HG02884 (cell line): Measurements from ENCODE around the gene AP1S1.

ENCODE experiments used
- ATAC-seq: cut with Tn5 transposase; IDR thresholded peaks from one replicate; pipeline ENCODE4 v1.9.1; 2021; ENCODE audit warnings: mild to moderate bottlenecking, moderate library complexity; ENCODE audit not compliant: unreplicated experiment

The AP1S1 gene

DNA sequence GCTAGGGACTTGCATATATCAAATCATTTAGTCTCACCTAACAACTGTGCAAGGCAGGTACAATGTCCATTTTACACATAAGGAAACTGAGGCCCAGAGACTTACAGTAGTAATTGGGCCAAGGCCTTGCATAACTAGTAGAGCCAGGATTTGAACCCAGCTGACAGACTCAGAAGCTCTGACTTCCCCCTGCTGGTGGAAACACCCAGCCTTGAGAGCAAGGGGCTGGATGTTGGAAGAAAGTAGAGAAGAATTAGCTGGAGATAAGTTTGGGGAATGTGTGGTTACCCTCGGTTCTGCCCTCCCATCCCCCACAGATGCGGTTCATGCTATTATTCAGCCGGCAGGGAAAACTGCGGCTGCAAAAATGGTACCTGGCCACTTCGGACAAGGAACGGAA, 2.0 kb downstream of the AP1S1 start:
- no peak for ATAC-seq

DNA sequence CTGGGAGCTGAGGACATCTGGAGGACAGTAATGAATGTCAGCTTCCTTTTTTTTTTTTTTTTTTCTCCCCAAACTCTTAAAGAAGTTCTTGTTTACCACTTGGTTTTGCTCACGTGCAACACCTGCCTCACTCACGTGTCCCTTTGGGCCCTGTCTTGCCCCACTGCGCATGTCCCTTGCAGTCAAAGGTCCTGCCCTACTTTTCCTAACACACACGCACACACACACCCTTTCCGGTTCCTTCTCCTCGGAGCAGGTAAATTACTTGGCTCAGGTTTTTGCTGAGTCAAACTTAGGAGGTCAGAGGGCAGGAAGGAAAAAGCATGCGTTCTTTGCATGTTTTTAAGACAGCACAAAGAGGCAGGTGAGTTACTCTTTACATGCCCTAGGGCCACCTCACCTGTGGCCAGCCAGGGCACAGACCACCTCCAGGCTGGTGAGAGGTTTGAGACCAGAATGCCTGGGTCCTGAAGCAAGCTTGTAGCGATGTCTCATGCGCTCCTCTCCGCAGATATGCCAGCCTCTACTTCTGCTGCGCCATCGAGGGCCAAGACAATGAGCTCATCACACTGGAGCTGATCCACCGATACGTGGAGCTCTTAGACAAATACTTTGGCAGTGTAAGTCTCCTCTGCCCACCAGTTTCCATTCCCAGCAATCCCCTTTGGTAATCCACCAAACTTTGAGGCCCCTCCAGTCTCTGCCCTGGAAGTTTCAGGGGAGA, 2.8 kb downstream of the AP1S1 start:
- no peak for ATAC-seq

DNA sequence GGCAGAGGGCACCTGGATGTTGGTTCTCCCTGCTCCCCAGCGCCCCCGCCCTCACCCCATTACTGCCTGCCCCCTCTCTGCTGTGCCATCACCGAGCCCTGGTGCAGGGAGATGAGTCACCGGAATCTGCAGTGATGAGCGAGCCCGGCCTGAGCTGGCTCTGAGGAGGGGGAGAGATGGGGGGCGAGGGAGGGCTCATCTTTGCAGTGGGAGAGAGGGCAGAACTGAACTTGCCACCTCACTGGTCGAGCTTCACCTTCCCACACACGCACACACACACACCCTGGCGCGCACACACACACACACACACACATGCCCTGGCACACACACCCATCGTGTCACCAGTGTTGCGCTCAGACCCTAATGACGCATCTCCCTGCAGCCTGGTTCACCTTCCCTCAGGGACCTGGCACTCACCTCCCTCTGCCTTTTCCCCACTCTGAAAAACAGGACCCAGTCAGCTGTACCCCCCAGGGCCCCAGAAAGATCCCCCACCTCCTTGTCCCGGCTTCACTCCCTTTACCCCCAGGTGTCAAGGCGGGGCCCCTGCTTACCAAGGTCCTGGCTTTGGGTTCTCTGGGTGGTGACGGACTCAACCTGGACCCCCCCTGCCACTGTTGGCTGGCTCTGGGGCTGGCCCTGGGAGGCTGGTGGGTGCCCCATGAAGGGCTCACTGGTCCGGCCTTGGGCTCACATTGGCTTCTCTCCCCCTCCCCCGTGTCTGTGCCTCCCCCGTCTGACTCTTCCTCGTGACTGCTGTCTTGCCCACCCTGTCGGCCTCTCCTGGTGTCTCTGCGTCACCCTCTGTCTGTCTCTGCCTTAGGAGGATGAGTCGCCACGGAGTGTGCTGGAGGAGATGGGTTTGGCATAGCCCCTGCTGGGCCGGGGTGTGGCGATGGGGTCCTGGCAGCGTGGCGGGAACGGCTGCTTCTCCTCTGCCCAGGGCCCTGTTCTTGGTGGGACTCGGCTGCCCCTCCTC, 5.7 kb downstream of the AP1S1 start:
- no peak for ATAC-seq

DNA sequence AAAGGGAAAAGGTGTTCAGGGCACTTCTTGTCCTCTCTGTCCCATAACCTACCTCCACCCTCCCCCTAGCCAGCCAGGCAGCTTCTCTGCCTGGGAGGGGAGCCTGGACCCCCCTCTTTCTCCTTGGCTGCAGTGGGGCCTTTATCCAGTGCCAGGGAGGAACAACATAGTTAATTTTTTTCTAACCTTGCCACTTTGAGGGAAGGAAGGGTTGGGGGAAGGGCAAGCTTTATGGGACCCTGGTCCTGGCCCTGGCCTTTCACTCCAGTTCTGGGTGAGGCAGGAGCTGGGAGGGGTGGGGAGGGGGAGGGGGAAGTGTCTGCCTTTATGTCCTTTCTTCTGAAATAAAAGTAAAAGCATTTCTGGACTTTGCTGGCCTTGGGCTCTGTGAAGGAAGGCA, 6.6 kb downstream of the AP1S1 start:
- ATAC-seq: no peak

DNA sequence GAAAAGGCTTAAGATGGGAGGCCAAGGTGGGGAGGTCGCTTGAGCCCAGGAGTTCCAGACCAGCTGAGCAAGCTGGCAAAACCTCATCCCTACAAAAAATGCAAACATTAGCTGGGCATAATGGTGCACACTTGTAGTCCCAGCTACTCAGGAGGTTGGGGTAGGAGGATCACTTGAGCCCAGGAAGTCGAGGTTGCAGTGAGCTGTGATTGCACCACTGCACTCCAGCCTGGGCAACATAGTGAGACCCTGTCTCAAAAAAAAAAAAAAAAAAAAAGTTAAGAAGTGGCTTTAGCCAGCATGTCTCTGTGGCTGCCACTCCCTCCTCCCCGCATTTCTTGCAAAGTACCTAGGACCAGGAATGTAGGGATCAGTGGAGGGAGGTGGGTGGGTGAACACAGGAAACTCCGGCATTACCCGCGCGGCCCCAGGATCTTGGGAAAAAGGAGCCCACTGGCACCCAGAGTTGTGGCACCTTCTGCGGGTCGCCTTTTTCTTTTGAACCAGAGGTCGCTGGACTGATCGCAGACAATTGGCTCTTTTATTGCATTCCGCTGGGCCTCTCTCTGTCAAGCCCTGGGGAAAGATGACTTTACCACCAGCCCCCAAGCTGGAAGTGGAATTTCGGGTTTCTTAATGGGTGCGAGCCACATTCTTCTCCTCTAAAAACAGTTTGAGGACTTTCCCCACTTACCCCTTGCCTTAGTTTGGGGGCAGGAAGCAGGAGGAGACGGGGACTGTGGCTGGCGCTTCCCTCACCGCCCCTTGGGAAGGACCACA, 7.6 kb downstream of the AP1S1 start:
- no peak for ATAC-seq

DNA sequence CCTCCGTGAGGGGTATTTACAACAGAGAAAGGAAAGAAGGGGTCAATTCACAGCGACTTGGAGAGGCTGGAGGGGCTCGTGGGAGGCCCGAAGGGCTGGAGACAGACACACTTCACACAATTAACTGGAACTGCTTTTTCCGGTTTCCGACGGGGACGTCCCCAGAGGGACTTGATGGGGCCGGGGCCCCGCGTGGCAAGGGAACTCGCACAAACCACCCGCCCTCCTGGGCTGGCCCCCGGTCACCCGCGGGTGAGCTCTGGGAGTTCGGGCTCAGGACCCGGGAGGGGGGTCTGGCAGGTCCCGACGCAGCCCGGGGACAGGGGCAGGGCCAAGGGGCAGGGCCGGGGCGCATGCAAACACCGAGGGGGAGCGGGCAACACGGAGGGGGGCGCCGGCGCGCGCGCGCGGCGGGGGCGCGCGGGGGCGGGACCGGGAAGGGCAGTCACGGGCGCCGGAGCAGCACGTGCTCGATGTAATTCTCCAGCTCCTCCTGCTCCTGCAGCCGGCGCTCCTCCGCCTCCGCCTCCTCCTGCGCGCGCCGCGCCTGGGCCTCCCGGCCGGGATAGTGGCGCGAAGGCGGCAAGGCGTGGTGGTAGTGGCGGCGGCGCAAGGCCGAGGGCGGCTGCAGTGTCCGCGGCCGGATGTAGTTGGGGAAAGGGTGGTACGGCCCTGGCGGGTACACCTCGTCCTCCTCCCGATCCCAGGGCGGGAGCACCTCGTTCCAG, 8.4 kb downstream of the AP1S1 start:
- no peak for ATAC-seq

DNA sequence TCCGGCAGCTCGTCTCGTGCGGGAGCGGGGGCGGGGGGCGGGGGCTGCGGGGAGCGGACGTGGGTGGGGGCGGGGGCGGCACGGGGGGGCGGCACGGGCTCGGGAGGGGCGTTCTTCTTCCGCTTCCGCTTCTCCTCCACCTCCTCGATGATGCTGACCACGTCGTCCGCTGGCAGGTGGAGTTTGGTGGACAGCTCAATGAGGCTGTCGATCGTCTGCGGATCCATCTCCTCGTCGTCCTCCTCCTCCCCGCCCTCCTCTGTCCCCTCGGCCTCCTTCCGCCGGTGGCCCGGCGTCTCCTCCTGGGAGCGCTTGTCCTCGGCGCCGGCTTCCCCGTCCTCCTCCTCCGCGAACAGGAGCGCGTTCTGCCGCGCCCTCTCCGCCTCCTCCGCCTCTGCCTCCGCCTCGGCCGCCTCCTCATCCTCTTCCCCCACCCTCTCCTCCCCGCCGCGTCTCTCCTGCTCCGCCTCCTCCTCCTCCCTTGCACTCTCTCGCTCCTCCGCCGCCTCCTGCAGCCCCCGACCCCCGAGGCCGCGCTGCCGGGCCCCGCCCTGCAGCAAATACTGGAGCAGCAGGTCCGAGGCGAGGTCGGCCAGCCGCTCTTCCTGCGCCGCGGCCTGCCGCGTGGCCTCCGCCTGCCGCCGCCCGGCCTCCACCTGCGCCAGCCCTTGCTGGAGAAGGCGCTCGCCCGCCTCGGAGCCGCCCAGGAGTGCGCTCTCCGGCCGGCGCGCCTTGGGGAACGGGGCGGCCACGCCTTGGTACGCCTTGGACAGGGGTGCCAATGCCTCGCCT, 9.2 kb downstream of the AP1S1 start:
- no peak for ATAC-seq

DNA sequence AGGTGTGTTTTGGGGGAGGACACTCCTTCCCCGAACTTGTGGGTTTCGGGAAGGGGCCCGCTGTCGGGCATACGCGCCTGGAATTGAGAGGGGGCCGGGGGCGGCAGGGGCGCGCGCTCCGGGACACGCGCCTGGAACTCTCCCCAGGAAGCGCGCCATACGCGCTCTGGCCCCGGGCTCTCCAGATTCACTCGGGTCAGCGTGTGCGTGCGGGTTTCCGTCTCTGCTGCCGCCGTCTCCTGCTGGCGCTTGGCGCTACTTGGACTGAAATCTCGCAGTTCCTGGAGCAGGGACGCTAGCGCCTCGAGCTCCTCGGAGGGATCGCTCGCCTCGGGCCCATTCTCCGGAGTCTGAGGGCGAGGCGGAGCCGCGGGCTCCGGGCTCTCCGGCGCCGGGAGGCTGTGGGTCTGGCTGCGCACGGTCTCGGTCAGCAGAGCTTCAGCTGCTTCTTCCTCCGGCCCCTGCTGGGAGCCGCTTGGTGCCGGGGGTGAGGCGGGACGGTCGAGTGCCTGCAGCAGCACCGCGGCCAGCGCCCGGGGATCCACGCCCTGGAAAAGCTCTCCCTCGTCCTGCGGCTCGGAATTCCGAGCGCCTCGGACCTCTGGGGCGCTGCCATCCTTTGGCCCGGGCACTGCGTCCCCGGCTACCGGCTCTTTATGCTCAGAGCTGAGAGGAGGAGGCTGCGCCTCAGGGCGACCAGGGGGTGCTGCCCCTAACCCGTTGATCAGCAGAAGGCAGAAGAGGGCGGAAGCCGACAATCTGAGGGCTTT, 10.0 kb downstream of the AP1S1 start:
- ATAC-seq: no peak

DNA sequence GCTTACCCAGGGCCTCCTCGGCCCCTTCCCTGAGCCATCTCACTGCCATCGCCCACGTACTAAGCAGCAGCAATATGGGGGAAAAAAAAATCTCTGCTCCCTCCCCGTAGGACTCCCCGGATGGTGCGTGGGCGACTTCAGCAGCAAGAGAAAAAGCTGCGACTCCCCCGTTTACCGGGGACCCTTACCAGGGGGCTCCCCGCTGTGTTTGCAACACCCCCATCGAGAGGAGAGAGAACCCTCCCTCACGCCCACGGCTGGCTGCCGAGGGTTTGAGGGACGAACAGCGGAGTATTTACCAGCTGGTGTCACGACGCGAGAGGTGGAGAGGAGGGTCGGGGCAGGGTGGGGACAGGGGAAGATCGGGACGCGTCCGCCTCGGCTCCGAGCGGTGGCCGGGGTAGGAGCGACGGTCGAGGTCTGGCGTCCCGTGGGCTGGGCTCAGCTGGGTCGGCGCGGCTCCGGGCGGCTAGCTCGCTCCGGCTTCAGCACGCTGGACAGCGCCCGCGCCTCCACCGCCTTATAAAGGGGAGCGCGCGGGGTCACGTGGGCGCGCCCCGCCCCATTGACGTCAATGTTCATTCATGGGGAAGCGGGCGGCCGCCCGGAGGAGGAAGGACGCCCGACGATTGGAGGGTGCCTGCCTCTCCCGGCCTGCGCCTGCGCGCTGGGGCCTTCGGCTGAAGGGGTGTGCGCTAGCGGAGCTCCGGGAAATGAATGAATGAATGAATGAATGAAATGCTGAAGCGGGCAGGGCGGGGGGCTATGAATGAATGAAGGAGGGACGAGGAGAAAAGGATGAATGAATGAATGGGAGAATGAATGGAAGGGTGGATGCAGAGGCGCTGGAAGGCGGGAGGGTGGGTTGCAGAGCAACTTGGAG, 11.0 kb downstream of the AP1S1 start, which contains the start of gene VGF:
TSS of gene VGF (minus strand) at position 495 of the 883 bp plus-strand sequence. CDS start 726 bp downstream, outside the sequence.
- no peak for ATAC-seq

DNA sequence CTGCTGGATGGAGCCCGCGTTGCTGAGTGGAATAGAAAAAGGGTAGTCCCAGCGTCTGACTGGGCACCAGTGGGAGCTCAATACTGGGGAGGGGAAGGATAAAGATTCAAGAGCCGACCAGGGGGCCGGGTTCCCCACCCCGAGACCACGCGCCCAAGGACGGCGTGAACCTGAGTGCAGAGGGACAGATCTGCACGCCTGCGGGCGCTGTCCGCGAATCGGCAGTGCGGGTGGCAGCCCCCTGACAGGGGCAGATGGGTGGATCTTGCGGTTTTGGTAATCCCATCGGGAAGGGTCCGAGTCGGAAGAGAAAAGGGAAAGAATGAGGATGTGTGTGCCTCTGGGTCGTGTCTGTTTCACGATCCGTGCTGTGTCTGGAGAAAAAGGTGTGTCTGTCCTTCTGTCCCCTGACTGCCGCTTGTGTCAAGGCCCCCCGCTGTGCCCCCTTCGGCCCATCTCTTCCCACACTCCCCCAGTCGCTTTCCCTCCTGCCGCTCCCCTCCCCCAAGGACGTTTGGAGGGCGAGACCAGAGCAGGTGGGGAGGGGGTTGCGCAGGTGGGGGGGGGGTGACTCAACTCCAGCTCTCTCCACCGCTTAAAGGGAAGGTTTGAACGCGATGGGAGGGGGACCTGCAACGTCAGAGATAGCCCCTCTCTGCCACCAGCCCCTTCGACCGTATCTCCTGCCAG, 11.8 kb downstream of the AP1S1 start:
- ATAC-seq: no peak

DNA sequence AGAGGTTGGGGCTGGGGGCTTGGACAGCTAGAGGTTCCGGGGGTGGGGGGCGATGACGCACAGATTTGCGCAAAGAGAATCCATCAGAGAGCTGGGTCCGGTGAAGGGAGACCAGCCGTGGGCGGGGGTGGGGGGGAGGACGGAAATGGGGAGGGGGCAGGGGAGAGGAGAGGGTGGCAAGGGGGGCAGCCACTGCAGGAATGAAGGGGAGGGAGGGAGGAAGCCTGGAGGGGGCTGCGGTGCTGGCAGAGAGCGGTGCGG, 12.3 kb downstream of the AP1S1 start:
- ATAC-seq: no peak

DNA sequence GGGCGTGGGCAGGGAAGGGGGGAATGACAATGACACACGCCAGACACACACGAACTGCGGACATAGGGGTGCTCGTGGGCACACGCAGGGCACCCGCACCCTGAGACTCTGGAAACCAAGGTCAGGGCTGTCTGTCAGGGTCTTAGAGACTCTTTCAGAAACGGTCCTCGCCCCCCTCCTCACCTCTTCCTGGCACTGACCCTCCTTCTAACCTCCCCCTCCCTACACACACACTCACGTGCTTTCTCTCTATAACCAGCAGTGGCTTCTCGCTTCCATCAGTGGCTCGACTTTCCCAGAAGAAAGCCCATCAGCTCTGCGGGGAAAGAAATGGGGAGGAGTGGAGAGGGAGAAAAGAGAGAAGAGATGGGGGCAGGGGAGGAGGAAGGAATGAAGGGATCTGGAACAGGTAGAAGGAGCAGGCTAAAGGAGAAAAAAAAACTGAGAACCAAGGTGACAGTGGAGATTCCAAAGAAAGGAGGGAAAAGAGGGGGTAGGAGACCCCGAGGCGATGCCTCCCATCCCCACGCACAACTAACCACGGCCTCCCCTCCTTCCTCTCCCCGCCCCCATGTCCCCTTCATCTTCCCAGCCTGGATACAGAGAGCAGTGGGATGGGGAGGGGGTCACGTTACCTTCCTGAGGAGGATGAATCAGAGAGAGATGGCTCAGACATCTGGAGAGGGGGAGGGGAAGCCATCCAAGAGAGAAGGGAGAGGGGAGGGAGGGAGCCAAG, 12.8 kb downstream of the AP1S1 start:
- ATAC-seq: no peak

DNA sequence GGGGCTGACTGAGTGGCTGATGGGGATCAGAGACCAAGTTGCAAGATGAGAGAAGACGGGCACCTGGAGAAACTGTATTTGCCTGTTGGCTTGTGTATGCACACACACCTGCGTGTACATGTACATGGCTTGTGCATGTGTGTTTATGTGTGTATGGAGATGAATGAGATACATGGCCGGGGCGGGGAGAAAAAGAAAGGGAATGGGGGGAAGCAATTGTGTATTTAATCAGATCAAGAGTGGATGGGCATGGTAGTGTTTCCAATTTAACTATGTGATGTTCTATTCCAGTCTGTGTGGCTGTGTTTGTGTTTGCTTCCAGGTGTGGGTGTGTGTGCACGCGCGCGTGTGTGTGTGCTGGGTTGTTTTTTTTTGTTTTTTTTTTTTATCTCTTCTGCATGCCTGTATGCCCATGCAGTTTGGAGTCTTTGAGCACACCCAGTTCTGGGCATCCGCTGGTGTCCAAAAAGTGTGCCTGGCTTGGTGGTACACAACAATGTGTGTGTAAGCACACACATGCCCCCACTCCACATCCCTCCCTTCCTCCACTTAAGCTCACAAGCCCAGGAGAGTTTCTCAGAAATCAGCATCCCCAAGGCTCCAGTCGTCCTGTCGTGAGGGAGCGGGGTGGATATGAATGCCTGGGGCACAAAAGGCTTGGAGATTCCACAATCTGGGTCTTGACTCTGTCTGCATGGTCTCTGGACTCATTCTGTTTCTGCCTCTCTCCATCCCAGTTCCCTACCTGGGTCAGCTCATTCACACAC, 13.6 kb downstream of the AP1S1 start:
- ATAC-seq: no peak

DNA sequence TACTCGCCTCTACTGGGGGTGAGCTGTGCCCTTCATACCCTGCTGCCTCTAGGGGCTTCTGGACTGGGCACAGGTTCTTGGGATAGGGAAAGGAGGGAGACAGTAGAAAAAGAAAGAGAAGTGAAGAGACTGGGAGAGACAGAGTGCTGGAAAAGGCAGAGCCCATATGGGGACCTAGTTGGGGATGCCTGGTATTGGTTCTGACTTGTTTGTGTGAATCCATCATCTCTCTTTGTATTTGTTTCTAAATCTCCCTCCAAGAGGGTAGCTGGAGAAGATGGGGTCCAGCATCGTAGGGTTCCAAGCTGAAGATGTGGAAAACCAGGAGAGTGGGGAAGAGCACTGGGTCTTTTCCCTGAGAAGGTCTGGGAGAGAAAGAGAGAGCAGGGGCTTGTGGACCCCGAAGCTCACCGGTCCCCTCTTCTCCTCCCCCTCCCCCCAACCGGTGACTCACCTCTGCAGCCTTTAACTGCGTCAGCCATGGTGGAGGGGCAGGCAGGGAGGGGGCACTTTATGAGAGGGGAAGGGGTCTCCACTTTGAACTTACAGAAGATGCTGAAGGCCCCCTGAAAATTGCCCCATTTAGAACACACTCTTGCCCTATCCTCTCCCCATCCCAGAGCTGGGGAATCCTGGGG, 14.3 kb downstream of the AP1S1 start:
- ATAC-seq: no peak

DNA sequence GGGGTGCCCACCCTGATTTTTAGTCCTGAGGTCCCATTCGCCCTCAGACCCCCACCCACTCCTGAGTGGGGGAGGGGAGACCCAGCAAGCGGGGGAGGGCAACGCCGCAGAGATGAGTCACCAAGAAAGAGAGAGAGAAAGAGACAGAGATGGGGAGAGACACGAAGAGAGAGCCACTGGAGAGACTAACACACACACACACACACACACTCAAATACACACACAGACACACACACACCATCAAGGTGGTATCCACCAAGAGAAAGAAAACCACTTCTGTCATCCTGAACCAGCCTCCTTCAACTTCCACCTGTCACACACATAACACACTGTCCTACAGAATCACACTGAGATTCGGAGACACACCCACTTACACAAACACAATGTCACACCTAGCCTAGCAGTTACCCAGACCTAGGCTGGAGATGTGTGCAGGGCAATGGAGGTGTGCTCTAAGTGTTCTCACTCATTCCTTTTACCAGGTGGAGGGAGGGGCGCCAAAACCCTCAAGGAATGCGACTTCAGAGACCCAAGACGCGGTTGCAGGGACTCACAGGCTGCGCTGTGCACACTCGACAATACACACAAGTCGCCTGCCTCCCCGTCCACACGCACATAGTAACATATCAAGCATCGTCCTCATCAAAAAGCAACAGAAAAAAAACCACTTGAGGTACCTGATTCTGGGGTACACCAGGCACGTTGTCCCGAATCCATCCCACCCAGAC, 15.0 kb downstream of the AP1S1 start:
- no peak for ATAC-seq
